Hematopoietic multipotent progenitor cell (in vitro differentiated cells): ENCODE measurements around the gene WNT7B. TPM values are rescaled to one million over a fixed set of nuclear protein-coding genes. Genes with fewer than 3 reads are reported as not detected.

Source experiments
- DNase-seq, 3 donors: peaks; one replicate each; pipeline ENCODE4 v3.0.0-alpha.2; 2011 to 2015; ENCODE audit warnings: low read depth in 2 of 3, low spot score in 2 of 3
- total RNA-seq: library from RNA; depleted of rRNA; stranded (reverse); fragments of >200 nt; gene quantifications from one replicate; pipeline ENCODE4 v1.2.3, GENCODE V29; 2012

Gene WNT7B
- total RNA-seq, 1 donor = under 0.01 TPM

DNA sequence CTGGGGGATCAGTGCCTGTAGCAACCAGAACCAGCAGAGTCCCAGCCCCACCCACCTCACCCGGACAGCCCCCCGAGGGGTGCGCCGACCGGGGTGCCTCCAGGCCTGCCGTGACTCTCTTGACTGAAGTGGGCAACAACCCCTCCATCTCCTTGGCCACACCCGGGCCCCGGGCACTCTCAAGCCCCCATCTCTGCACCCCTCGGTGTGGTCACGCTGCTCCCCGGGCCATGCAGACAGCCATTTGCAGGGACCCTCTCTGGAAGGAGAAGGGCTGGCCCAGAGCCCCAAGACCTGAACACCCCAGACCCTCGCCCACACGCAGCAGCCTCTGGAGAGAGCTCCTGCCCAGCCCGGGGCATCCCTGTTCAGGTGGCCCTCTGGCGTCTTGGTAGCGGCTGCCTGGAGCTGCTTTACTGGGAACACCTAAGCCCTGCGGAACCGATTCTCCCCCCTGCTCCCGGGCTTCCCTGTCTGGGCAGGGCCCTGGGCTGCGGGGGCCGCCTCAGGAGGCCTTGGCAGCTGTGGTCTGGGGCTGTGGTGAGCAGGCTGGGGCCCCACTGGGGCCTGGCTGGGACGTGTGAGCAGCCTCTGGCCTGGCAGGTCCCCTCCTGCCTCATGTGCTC, 84.9 kb downstream of the WNT7B start:
- DNase-seq = no peak

DNA sequence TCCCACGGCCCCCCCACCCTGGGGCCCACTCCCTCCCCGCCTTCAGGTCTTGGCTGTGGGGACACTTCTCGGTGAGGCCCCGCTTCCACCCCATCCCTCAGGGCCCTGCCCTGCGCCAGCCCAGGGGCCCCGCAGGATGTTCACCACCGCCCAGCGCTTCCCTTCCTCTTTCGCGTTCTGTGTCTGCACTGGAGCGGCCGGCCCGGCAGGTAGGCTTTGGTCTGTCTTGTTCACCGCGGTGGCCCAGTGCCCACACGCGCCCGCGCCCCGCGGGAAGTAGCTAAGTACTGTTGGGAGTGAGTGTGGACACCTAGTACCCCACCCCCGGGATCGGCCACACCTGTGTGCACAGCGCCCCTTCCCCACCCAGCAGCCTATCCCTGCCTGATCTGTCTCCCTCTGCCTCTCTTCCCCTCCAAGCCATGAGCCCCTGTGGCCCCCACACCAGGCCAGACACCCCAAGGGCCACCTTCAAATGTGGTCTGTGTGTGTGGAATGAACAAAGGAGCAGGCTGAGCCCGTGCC, 85.4 kb downstream of the WNT7B start:
- DNase-seq = no peak

DNA sequence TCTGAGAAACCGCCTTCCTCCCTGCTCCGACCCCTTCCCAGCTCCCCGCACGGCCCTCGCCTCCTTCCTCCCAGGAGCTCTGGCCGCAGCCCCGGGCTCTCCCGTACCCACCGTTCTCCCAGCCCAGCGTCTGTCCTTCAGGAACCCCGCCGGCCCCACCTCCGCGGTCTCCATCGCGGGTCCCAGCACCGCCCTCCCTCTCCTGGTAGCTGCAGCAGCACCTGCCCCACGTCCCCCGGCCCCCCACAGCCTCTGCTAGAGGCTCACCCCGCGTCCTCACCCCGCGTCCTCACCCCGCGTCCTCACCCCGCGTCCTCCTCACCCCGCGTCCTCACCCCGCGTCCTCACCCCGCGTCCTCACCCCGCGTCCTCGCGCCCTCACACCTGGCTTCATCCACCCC, 85.9 kb downstream of the WNT7B start:
- DNase-seq = no peak

DNA sequence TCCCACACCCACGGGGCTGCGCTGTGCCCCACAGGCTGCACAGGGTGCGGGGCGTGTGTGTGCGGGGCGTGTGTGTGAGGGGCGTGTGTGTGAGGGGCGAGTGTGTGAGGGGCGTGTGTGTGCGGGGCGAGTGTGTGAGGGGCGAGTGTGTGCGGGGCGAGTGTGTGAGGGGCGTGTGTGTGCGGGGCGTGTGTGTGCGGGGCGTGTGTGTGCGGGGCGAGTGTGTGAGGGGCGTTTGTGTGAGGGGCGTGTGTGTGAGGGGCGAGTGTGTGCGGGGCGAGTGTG, 86.7 kb downstream of the WNT7B start:
- DNase-seq = no peak

DNA sequence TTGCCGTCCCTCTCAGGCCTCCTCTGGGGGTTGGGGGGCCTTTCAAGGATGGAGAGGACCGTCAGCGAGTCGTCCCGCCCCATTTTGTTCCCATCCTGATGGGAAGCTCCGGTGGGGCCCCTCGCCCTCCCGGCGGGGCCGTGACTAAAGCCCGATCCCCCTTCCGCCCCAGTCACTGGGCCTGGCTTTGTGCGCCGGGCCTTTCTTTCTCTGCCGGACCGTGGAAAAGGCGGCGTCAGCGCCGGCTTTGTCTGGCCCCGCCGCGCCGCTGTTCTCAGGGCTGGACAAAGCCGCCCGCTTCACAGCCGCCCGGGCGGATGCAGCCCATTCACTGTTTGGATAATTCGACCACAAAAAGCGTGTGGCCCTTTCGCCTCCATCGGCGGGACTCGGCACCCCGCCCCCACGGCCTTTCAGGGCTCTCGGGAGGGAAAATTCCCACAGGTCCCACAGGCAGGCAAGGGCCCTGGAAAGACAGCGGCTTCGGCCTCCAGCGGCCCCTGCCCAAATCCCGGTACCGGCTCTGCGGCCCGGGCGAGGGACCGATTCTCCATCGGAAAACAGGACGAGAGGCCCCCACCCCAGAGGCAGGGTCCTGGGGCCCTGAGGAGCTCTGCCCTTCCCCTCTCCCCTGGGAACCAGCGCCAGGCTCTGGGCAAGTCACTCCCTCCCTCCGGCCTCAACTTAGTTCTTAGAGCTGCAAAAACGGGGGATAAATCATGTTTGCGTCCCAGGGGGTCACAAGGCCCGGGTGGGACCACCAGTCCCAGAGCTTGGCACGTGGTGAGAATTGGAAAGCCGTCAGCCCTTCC, 87.2 kb downstream of the WNT7B start:
- DNase-seq = no peak

DNA sequence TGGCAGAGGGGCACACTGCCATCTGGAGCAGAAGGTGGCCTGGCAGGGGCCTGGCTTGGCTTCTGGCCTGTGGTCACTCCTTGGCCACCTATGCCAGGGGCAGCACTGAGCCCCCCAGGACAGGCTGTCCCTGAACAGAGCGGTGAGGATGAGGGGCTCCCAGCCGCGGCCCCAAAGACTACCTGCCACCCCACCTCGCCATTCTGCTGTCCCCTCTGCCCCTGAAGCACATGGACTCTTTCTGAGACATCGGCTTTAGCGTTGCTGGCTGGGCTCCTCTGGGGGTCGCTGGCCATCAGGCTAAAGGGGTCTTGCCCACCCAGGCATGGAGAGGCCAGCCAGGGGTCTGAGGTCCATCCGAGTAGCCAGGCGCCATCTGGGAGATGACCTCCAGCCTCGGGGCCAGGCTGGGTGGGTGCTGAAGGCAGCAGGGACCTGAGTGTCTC, 87.8 kb downstream of the WNT7B start:
- DNase-seq = no peak

DNA sequence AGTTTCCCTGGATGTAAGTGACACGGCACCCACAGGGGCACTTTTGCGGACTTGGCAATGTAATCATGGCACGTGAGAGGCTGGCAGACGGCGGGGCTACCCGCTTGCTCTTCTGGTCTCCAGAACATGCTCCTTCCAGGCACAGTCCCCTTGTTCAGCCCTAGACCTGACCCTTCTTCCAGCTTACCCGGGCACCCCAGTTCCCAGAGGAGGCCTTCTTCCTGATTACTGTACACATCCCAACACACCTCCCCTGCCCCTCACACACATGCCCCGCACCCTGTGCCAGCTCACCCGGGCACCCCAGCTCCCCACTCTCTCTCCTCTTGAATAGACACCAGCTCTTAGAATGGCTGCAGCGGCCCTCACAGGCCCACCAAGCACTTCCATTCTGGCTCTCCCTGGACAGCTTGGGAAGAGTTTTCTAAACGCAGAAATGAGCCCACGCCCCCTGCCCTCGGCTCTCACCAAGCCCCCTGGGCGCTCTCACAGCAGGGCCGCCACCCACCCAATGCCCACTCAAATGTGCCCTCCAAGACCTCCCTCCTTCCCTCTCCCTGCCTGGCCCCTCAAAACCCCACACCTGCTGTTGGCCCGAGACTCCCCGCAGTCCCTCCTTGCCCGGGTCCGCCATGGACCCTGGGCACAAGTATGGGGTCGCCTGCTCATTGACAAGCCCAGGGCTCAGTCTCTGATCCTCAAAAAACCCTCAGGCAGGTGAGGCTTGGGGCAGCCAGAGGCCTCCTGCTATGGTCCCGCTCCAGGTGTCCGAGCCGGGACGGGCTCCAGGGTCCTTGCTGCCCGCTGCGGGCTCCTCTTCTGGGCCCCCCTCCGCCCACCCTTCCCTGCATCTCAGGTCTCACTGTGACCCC, 88.5 kb downstream of the WNT7B start:
- DNase-seq = no peak

DNA sequence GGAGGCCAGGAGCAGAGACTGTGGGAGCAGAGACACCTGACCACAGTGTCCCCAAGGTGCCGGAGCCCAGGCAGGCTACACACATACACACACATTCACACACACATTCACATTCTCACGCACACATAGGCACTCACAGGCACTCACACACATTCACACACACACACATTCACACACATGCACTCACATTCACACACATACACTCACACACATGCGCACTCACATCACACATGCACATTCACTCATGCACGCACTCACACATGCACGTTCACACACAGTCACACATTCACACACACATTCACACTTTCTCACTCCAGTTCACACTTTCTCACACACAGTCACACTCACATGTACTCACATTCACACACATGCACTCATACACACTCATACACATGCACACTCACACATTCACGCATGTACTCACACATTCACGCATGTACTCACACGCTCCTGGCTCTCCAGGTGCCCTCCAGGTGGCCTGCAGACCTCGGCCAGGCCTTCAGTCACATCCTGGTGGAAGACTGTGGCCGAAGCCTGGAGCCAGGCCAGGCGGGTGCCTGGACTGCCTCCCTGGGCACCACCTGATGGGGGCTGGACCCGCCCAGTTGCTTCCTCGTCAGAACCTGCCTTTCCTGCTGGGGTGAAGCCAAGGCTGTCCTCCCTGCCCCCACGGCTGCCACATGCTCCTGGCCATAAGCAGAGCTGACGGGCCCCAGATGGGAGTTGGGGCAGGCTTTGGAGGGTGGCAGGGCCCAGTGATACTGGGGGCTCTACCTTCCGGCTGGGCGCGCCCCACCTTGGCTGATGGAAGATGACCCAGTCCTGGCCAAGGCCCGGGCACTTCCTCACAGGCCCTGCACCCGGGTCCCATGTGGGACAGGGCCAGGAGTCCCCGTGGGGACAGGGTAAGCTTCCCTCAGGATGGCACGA, 89.5 kb downstream of the WNT7B start:
- no peak for DNase-seq

DNA sequence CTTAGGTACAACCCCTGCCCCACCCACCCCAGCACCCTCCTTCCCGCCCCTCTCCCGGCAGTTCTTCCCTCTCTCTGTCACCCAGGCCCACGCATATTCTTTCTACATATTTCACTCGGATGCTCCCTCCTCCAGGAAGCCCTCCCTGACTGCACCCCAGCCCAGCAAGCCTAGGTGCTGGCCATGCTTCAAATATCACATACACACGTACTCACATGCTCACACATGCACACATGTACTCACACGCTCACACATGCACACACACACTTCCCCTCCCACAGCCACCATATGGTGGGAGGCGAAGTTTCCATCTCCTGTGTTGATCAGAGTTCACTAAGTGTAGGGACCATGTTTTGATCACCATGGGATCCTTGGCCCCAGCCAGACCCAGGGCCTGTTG, 90.4 kb downstream of the WNT7B start:
- no peak for DNase-seq

DNA sequence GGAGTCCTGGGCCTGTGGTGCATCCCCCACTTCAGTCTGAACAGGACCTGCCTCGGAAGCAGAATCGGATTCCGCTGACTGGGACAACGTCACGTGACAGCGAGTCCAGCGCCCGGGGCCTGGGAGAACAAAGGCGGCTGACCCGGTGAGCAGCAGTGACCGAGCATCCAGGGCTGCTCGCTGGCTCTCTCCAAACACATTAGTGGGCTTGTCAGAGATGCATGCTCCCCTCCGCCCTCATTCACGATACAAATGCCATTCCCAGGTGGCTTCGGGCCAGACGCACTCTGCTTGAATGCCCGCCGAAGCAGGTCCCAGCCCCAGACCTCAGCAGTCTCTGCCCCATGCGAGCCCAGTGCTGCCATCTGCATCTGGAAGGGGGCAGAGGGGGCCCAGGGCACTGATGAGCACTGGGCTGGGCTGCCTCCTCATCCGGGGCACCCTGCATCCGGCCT, 91.0 kb downstream of the WNT7B start:
- no peak for DNase-seq

DNA sequence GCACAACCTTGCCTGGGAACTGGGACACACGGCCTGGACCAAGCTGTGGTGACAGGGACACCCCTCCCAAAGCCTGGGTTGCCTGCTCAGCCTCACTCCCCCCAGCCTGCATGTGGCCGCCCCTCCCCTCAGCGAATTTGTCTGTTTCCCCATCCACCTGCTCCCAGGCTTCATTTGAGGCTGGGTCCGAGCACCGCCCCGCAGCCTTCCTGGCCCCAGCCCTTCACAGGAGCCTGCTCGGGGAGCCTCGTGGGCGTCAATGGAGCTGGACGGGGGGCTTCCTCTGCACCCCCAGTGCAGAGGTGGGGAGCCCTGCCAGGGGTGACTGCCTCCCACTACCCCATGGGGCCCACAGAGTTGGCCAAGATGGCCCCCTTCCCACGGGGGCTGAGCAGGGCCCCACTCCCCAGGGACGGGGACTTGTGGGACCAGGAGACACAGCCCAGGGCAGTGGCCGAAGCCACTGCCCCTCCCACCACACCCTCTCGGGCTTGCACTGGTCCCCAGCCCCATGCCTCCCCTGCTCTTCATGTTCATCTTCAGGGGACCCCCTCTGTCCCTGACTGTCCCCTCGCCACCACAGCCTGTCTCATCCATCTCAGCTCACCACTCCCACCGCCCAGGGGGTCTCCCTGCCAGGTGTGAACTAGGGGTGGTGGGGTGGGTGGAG, 91.7 kb downstream of the WNT7B start:
- no peak for DNase-seq

DNA sequence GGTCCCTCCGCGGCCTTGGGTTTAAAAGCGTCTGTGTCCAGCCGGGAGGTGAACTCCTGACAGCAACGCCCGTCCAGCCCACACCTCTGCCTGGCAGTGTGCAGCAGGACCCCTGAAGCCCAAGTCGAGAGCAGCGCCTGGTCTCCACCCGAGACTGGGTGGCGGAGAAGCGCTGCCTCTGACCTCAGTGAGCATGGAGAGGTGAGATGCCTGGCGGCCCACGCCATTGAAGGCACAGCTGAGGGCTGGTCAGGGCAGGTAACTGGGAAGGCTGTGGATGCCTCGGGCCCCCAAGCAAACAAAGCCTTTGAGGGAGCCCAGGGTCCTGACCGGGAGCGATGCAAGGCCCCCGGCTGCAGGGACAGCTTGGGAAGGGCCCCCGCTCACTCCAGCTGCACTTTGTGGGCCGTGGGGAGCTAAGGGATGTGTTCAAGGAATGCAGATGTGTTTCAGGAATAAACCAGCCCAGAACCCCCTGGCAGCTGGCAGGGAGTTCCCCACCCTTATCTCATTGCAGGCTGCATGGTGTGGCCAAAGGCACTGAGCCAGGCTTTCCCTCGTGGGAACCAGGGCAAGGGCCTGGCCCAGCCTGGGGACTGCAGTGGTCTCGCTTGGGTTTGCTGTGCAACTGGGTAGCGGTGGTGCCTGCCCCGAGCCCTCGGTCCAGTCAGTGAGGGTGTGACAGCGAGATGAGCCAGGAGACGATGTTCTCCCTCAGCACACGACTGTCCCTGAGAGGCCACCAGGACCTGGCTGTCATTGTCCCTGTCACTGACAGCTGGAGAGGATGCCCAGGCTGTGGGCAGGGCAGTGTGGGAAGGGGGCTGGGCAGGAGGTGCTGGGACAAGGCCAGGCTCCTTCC, 92.5 kb downstream of the WNT7B start:
- DNase-seq = no peak

DNA sequence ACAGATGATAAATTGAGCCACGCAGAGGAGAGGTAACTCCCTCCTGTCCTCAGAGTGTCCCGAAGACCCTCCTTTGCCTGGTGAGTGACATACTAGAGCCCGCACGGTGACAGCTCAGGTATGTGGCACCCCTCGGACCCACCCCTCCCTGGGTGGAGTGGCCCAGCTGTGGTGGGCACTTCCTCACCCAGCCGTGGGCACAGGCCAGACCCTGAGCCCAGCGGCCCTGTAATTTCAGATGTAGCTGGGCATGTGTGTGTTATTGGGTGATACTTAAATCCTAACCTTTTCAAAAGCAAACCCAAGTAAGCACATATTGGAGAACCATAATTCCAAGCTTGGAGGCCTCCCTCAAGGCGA, 93.2 kb downstream of the WNT7B start:
- DNase-seq = no peak

DNA sequence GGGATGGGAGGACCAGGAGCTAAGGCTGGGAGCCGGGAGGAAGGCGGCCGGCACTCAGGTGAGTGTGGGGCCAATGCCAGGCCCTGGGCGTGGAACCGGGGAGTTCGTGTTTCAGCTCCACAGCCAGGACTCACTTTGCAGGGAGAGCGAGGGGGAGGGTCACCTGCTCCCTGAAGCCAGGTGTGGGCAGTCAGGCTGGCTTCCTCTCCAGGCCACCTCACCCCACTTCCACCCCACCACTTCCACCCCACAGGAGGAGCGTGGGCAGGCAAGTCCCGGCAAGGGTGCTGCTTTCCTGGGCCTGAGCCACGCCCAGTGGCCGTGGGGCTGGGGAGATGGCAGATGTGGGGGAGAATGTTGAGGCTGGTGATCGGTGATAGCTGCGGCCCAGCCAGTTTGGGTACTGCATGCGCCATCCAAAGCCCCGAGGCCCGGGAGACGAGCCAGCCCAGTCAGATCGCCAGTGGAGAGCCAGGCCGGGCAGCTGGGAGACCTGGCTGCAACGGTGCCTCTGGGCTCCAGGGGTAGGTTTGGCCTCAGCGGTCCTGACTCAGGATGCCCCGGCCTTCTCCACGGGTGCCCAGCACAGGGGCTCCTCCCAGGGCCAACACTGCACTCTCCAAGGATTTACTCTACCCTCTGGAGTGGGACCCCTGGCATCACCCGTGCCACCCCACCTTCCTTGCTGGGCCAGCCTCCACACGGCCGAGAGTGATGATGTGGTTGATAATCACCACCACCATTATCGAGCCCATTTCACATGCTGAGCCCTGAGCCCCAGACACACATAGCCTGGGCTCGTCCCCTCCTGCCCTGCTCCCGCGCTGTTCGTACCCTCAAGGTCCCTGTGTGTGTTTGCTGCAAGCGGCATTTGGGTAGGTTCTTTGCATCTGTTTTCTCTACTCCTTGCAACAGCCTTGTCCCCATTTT, 93.8 kb downstream of the WNT7B start:
- DNase-seq = no peak

DNA sequence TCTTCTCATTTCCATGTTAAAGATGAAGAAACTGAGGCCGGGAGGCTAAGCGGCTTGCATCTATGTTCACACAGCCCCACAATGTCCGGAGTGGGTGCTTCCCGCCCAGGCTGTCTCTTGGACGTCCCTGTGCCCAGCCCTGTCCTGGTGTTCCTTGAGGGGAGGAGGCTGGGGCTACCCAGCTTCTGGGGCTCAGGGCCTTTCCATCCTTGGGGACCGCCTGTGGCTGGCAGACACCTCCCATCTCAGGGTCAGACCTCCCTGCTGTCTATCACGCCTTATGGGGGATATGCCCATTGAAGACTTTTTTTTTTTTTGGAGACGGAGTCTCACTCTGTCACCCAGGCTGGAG, 95.5 kb downstream of the WNT7B start:
- DNase-seq = no peak

DNA sequence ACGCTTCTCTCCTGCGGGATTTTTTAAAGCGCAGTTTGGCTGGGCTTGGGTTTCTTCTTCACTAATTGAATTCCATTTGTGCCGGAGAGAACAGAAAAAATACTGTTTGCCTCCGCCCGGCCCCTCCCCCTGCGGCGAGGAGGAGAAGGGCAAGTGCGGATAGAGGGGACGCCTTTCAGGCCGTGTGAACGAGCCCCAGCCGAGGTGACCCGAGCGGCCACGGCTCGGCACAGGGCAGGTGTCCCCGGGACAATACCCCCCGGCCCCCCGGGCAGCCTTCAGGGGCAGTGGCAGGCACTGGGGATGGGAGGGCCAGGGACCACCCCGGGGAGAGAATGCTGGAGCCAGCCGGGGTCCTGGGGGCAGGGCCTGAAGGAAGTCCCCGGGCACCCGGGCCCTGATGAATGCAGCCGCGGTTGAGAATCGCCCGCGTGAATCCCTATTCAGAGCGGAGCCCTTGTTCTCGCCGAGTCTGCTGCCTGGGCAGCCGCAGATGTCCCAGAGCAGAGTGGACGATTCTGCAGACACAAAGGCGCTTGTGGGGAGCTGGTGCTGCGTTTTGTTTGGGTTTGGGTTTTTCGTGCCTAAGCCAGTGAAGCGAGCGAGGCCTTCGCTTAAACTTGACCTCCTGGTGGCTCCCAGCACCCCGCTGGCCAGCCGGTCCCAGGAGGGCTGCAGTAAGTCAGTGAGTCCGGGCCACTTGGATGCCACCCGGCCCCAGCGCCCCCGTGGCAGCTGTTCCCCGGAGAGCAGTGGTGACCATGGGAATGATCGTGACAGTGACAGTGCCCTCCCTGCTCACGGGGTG, 96.0 kb downstream of the WNT7B start:
- DNase-seq = no peak

DNA sequence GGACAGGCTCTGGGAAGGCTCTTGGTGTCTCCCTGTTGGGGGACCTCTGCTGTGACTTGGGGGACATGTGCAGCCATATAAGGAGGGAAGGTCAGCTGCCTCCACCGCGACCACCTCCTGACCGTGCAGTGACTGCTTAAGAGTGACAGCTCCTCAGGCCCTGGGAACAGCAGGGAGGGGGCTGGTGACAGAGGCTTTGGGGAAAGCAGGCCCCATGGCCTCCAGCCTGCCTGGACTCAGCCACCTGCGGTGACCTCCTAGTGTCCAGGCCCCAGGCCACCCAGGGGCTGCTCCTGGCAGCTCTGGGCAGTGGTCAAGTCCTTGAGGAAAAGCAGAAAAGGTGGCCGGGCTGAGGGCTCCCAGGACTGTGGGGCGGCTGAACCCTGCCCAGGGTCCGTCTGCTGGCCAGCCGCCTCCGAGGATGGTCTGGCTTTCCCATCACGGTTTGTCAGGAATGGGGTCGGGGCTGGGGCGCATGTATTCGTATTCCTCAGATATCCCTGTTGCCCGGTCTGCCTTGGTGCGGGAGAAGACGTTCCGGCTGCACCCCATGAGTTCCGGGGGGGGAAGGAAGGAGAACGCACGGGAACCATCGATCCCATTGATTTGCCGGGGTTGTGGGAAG, 96.8 kb downstream of the WNT7B start:
- no peak for DNase-seq
